GM12874 (cell line): ENCODE measurements around the gene ARHGEF4.

Experiments
- TF ChIP-seq, protein P1 (sequence below): IDR thresholded peaks from 2 replicates; pipeline ENCODE4 v1.5.1; 2011; ENCODE audit warnings: low read depth, mild to moderate bottlenecking, control low read depth, low read length, moderate library complexity; ENCODE audit not compliant: insufficient read depth

Gene ARHGEF4

DNA sequence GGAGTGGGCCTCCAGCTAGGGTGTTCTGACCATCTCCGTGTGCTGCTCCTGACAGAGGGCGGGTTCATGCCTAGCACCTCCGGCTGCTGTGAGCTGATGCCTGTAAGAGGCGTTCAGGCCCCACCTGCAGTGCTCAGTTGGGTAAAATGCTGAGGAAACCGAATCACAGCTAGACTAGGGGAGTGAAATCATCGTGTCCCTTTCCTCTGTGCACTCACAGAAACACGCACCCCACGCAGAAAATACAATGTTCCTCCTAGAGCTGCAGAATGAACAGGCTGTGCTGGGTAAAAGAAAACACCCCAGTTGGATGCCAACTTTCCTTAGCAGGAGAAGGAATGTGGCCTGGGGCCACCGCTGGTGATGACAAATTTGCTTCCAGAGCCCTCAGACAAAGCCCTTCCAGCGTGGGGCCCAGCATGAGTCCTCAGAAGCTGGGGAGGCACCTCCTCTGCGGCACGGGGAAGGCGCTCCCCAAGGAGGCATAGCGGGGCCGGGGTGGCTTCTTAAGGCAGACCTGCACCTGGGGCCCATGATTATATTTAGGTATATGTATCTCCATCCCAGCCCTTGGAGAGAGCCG is 16.3 kb upstream of the ARHGEF4 start:
- TF ChIP-seq, protein P1, sequence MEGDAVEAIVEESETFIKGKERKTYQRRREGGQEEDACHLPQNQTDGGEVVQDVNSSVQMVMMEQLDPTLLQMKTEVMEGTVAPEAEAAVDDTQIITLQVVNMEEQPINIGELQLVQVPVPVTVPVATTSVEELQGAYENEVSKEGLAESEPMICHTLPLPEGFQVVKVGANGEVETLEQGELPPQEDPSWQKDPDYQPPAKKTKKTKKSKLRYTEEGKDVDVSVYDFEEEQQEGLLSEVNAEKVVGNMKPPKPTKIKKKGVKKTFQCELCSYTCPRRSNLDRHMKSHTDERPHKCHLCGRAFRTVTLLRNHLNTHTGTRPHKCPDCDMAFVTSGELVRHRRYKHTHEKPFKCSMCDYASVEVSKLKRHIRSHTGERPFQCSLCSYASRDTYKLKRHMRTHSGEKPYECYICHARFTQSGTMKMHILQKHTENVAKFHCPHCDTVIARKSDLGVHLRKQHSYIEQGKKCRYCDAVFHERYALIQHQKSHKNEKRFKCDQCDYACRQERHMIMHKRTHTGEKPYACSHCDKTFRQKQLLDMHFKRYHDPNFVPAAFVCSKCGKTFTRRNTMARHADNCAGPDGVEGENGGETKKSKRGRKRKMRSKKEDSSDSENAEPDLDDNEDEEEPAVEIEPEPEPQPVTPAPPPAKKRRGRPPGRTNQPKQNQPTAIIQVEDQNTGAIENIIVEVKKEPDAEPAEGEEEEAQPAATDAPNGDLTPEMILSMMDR = no peak

DNA sequence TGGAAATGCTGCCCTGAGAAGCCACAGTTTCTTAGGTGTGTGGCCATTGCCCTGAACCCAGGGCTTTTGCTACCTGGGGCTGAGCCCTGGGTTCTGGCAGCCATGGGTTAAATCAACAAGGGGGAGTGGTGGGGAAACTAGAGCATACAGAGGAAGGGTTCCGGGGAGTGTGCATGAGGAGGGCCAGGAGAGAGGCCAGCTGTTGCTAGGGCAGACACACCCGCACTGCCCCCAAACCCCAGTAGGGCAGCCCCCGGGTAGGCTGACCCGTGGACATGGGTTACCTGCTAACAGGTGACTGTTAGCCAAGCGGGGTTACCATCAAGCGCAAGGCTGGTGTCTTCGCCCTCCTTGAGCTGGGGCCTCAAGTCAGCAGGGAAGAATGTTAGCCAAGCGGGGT is 14.8 kb upstream of the ARHGEF4 start:
- TF ChIP-seq, protein P1 = no peak

DNA sequence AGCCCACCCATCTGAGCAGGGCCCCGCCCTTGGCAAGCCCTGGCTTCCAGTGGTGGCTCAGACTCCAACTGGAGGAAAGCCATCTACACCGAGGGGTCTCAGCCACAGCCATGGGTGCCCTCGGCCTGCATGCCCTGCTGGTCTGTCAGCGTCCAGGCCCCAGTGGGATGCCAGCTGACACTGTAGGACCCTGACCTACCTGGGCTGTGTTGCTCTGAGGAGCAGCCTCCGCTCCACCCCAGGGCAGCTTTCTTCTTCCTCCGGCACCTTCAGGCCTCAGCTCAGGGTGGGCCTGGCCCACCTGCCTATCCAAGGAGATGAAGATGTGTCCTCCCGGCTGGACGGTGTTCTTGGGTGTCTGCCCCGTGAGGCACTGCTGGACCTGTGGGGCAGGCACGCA is 13.9 kb upstream of the ARHGEF4 start:
- TF ChIP-seq, protein P1 = no peak

DNA sequence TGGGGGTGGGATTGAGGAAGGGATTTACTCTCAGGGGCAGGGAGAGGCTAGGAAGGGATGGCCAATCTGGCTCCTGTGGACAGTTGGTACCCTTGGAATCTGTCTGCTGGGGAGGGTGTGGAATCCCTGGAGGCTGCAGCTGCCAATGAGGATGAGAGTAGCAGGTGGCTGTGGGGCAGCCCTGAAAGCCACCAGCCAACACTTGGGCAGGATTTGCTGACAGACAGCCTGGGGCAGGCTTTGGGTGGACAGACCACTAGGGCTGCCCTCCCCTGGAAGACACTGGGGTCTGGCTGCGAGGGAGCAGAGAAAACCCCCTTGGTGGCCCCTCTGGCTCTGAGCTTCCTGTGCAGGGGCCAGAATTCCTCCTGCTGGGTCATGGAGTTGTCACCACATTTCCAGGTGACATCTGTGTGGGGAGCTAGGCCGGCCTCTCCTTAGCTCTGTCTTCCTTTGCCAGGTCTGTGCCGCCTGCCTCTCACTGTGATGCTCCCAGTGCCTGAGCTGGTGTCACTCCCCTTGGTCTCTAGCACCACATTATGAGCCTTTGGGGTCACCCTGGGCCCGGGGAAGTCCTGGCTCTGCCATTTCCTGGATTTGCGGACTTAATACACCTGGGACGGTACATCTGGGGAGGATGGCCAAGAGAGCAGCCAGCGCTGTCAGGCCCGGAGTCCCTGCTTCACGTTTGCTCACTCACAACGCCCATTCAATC is 13.4 kb upstream of the ARHGEF4 start:
- TF ChIP-seq, protein P1 = no peak

DNA sequence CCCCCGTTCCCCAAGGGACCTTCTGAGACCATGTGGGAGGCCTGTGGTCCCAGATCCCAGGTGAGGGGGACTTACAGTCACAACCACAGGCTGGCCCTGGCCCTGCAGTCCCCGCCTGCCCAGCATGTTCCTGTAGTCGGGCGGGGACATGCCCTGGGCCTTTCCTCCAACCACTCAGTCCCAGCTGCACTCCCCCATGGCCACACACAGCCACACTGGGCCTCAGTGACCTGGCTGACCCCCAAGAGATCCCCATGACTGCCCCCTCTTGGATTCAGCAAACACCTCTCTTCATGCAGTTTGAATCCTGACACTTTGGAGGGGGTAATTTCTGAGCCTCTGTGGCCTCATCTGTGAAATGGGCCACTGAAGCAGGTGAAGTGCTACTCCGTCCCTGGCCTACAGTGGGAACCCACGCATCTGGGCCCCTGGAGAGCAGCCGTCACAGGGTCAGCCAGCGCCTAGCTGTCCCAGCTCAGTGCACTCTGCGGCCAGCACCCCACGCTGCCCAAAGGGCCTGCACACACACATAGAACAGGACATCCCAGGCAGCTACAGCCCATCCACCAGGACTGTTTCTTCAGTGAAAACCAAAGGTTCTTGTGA is 12.7 kb upstream of the ARHGEF4 start:
- TF ChIP-seq, protein P1 = no peak

DNA sequence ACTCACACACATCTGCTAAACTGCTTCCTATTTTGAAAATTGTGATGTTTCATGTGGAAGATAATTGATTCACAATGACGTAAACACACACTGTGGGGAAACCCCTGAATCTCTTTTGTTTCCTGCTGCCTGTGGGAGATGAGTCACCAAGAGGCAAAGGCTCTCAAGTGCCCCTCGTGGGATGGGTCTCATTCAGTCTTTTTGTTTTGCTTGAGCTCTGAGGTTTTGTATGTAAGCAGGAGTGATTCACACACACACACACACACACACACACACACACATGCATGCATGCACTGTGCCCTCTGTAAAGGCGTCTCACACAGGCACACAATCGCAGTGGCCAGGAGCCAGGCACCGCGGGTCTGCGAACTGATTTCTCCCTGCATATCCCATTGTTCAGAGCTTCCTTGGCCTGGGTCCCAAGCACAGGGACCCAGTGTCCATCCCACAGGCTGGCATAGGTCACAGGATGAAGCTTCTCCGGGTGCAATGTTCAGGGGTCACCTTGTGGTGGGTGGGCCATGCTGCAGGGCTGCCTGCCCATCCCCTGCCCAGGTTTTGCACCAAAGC is 12.1 kb upstream of the ARHGEF4 start:
- TF ChIP-seq, protein P1 = no peak

DNA sequence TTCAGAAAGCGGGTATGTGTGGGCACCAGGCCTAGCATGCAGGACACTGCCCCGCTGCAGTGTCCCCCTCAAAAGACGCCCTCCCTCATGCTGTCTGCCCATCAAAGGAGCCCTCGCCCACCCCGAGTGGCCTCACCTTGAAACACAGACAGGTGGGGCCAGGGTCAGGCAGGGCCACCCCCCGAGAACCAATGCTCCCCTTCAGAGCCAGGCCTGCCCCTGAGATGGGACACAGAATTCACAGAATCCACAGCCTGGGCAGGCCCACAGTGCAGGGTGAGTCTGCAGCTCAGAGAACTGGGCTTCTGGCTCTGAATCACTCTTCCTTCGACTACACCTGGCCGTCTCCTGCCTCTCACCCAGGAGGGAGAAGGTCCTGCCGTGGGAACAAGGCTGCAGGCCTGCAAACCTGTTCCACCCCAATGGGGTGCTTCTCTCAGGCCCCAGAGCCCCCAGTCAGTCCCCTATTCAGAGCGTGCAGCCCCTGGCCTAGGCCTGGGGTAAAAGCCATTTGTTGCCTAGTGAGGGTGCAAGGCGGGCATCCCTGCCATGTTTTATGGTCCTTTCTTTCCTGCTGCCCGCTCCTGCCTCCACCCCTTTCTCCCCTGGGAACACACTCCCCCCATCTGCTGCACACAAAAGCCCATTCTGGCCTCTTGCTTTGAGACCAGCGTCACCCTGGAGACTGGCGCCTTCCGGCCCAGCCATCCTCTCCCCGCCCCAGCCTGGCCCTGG is 11.3 kb upstream of the ARHGEF4 start:
- TF ChIP-seq, protein P1 = no peak
